Naive thymus-derived CD8-positive, alpha-beta T cell (primary cell): Measurements from ENCODE around the gene MITF. TPM values are rescaled to one million over a fixed set of nuclear protein-coding genes. Genes with fewer than 3 reads are reported as not detected.

Source experiments
- ATAC-seq, 2 donors: fragments of 150-1000 bp; cut with Tn5 transposase in 1 of 2; sonication (Bioruptor Pico), chemical (Tn5 transposase) in 1 of 2; 1 replicate in 1 of 2; 2 replicates in 1 of 2; pipeline ENCODE4 v1.10.0; 2021; ENCODE audit warnings: mild to moderate bottlenecking in 2 of 2, moderate library complexity in 2 of 2
- POLR2A ChIA-PET: fragments of 350-600 bp; sonication (Branson Sonifier 250); formaldehyde crosslinking; loops from one replicate; lab custom pipeline; 2021; ENCODE audit warnings: antibody characterized with exemption; lab: Charles Lee
- DNase-seq, 10 donors: peaks; one replicate each; pipeline versions ENCODE4 v3.0.0 to v3.0.0-alpha.2; 2020 to 2022
- H3K27ac Mint-ChIP-seq, 10 donors: one replicate each; pipeline ENCODE4 v1.8.0; 2020 to 2022; ENCODE audit warnings: mild to moderate bottlenecking in 10 of 10, mixed read lengths in 10 of 10, moderate library complexity in 4 of 10, inconsistent platforms in 1 of 10
- H3K27me3 Mint-ChIP-seq, 5 donors: one replicate each; pipeline ENCODE4 v1.8.0; 2021 to 2022; ENCODE audit warnings: mixed read lengths in 5 of 5
- H3K36me3 Mint-ChIP-seq, 3 donors: one replicate each; pipeline ENCODE4 v1.8.0; 2020 to 2022; ENCODE audit warnings: mixed read lengths in 3 of 3, mild to moderate bottlenecking in 2 of 3, inconsistent platforms in 1 of 3
- H3K4me1 Mint-ChIP-seq, 4 donors: one replicate each; pipeline ENCODE4 v1.8.0; 2021 to 2022; ENCODE audit warnings: mixed read lengths in 4 of 4
- H3K4me3 Mint-ChIP-seq, 10 donors: one replicate each; pipeline ENCODE4 v1.8.0; 2020 to 2022; ENCODE audit warnings: mild to moderate bottlenecking in 10 of 10, mixed read lengths in 10 of 10, moderate library complexity in 6 of 10, inconsistent platforms in 1 of 10
- H3K9me3 Mint-ChIP-seq, 9 donors: one replicate each; pipeline ENCODE4 v1.8.0; 2020 to 2022; ENCODE audit warnings: mixed read lengths in 9 of 9, mild to moderate bottlenecking in 3 of 9, inconsistent platforms in 1 of 9, moderate library complexity in 1 of 9
- polyA plus RNA-seq, 3 donors: library from polyadenylated mRNA; unstranded; fragments of 300-500 nt; fragmentation: Illumina TruSeq; gene quantifications; one replicate each; pipeline ENCODE4 v1.2.3, GENCODE V29; 2021
- total RNA-seq, 8 experiments: library from RNA in 2 of 8; stranded (reverse) in 2 of 8; gene quantifications; one replicate each; pipeline ENCODE4 v1.2.3 and lab custom pipeline; 2021 to 2026

MITF gene
- total and polyA plus RNA-seq, 5 experiments from 2014 or later: 0.23 to 0.33 TPM; not detected in 3

DNA sequence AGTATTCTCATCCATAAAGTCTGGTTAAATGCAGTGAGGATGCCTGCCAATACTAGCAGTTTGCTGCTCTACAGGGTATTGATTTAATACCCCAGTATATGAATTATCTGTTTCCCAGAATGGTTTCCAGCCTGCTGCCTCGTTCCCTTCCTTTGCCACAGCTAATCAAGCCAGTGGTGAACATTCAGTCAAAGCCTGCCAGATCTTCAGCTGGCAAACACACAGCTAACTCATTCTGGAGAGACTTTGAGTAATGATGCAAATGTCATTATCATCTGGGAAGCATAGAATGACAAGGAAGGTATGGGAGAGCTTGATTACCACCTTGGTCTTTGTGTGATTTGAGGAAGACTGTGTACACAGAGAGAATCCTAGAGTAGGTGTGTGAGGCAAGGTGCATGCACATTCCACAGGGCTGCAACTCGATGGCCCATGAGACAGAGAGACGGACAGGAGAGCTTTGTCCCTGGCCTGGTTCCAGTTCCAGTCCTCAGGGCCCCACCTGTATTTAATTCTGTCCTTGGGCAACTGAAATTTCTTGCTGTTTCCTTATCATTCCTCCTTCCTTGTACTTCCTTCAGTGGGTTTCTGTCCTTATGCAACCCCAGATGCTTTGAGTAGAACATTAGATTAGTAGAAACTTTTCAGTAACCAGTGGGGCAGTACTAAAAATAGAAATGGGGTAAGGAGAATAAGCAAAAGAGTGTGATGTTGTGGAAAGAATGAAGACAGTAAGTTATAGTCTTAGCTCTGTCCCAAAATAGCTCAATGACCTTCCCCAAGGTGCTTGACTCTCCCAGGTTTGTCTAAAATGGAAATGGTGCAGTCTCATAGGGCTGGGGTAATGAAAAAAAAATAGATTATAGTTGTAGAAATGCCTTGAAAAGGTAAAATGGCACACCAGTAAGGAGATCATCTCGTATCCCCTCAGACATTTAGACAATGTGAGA, 72.5 kb downstream of the MITF start:
- ATAC-seq (no peak), DNase-seq (no peak)
- H3K9me3 Mint-ChIP-seq: peaks cover 0 to 6% (median 0%) of the 10 kb centered on the region in 9 donors
- H3K27me3 Mint-ChIP-seq: peaks cover 0 to 8% (median 3%) of the 10 kb centered on the region in 5 donors
- H3K36me3 Mint-ChIP-seq: no peaks in the 10 kb centered on the region
- H3K4me3 Mint-ChIP-seq: no peak overlapping the region
- POLR2A ChIA-PET: no interaction called here
- no peaks in the 10 kb centered on the region for H3K4me1 Mint-ChIP-seq
- H3K27ac Mint-ChIP-seq: no peak overlapping the region

GRCh38 chr3:69815970-69816369, 76.7 kb downstream of the MITF start:
- Mint-ChIP-seq H3K4me3 (no peak overlapping the region), H3K27ac (no peak overlapping the region), H3K4me1 (no peaks in the 10 kb centered on the region), H3K27me3 (peaks cover 0 to 5% (median 0%) of the 10 kb centered on the region in 5 donors), H3K9me3 (no peaks in the 10 kb centered on the region), H3K36me3 (no peaks in the 10 kb centered on the region)
- POLR2A ChIA-PET: no interaction called here
- ATAC-seq (no peak), DNase-seq (no peak)

GRCh38 chr3:69817988-69818387, 78.7 kb downstream of the MITF start:
- Mint-ChIP-seq H3K9me3 (peaks cover 0 to 2% (median 0%) of the 10 kb centered on the region in 9 donors), H3K36me3 (no peaks in the 10 kb centered on the region), H3K27me3 (peaks cover 0 to 5% (median 0%) of the 10 kb centered on the region in 5 donors), H3K27ac (no peak overlapping the region), H3K4me3 (no peak overlapping the region), H3K4me1 (no peaks in the 10 kb centered on the region)
- DNase-seq: no peak
- ATAC-seq: no peak
- POLR2A ChIA-PET: no interaction called here

DNA sequence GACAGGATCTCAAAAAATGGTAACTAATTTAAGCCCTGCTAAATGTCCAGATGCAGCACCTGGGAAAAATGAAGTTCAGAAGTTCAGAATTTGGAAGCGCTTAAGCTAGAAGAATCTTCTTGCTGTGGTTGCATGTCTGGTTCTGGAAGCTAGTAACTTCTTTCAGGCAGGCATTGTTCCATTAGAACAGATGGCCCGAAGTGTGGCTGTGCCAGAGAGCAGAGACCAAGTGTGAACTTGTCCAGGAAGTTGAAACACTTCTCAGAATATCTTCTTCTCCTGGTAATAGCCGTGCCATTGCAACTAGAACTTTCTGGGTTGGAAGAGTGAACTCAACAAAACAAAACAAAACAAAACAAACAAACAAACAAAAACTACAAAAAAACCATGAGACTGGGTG, 80.0 kb downstream of the MITF start:
- Mint-ChIP-seq H3K27me3 (peaks cover 0 to 5% (median 0%) of the 10 kb centered on the region in 5 donors), H3K9me3 (peaks cover 0 to 3% (median 0%) of the 10 kb centered on the region in 9 donors), H3K36me3 (no peaks in the 10 kb centered on the region), H3K27ac (no peak overlapping the region), H3K4me1 (no peaks in the 10 kb centered on the region), H3K4me3 (no peak overlapping the region)
- DNase-seq (no peak), ATAC-seq (no peak)
- POLR2A ChIA-PET: no interaction called here

- H3K27me3 Mint-ChIP-seq: peaks cover 0 to 5% (median 2%) of the 10 kb centered on the region in 5 donors
- DNase-seq: no peak
- H3K36me3 Mint-ChIP-seq: no peaks in the 10 kb centered on the region
- H3K27ac Mint-ChIP-seq: no peak overlapping the region
- POLR2A ChIA-PET: no interaction called here
- peaks cover 0 to 3% (median 0%) of the 10 kb centered on the region in 9 donors for H3K9me3 Mint-ChIP-seq
- H3K4me3 Mint-ChIP-seq: no peak overlapping the region
- ATAC-seq: no peak
- no peaks in the 10 kb centered on the region for H3K4me1 Mint-ChIP-seq
These were observed 81.9 kb downstream of the MITF start for GRCh38 chr3:69821133-69821532.

DNA sequence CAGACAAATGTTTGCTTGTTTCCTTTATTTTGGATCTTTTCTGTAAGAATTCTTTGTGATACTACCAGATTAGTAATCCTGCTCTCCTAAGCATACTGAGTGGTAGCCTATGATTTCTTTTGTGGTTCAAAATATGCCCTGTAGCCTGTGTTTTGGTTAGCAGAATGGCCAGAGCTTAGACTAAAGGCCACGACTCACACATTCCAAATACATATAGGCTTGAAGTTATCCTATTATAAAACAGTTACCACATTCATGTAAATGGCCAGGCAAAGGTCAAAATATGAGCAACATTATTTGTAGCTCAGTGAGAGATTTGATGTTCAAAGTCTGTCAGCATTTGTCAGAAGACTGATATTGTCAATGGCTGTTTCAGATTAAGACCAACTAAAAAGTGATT, 84.5 kb downstream of the MITF start:
- Mint-ChIP-seq H3K9me3 (peaks cover 0 to 3% (median 0%) of the 10 kb centered on the region in 9 donors), H3K36me3 (no peaks in the 10 kb centered on the region), H3K27me3 (peaks cover 0 to 3% (median 0%) of the 10 kb centered on the region in 5 donors), H3K27ac (no peak overlapping the region), H3K4me1 (no peaks in the 10 kb centered on the region), H3K4me3 (no peak overlapping the region)
- POLR2A ChIA-PET: no interaction called here
- DNase-seq (no peak), ATAC-seq (no peak)

GRCh38 chr3:69825446-69825845, 86.2 kb downstream of the MITF start:
- Mint-ChIP-seq H3K27ac (no peak overlapping the region), H3K27me3 (peaks cover 0 to 3% (median 0%) of the 10 kb centered on the region in 5 donors), H3K4me1 (no peaks in the 10 kb centered on the region), H3K4me3 (no peak overlapping the region), H3K36me3 (no peaks in the 10 kb centered on the region), H3K9me3 (peaks cover 0 to 5% (median 0%) of the 10 kb centered on the region in 9 donors)
- DNase-seq: no peak
- no peak for ATAC-seq
- POLR2A ChIA-PET: no interaction called here

GRCh38 chr3:69827127-69827526, 87.9 kb downstream of the MITF start:
- Mint-ChIP-seq H3K4me1 (no peaks in the 10 kb centered on the region), H3K9me3 (peaks cover 0 to 5% (median 0%) of the 10 kb centered on the region in 9 donors), H3K27ac (no peak overlapping the region), H3K27me3 (peaks cover 0 to 3% (median 0%) of the 10 kb centered on the region in 5 donors), H3K36me3 (no peaks in the 10 kb centered on the region), H3K4me3 (no peak overlapping the region)
- ATAC-seq: no peak
- POLR2A ChIA-PET: no interaction called here
- DNase-seq: no peak

GRCh38 chr3:69828817-69829216, 89.6 kb downstream of the MITF start:
- ATAC-seq: no peak
- H3K36me3 Mint-ChIP-seq: no peaks in the 10 kb centered on the region
- POLR2A ChIA-PET: no interaction called here
- no peak for DNase-seq
- no peaks in the 10 kb centered on the region for H3K4me1 Mint-ChIP-seq
- no peak overlapping the region for H3K4me3 Mint-ChIP-seq
- H3K9me3 Mint-ChIP-seq: peaks cover 0 to 7% (median 0%) of the 10 kb centered on the region in 9 donors
- H3K27me3 Mint-ChIP-seq: peaks cover 0 to 3% (median 0%) of the 10 kb centered on the region in 5 donors
- H3K27ac Mint-ChIP-seq: no peak overlapping the region

- POLR2A ChIA-PET: no interaction called here
- no peak for ATAC-seq
- peaks cover 0 to 3% (median 0%) of the 10 kb centered on the region in 5 donors for H3K27me3 Mint-ChIP-seq
- H3K36me3 Mint-ChIP-seq: no peaks in the 10 kb centered on the region
- no peak overlapping the region for H3K27ac Mint-ChIP-seq
- H3K4me1 Mint-ChIP-seq: no peaks in the 10 kb centered on the region
- no peak for DNase-seq
- H3K9me3 Mint-ChIP-seq: peaks cover 0 to 10% (median 5%) of the 10 kb centered on the region in 9 donors
- no peak overlapping the region for H3K4me3 Mint-ChIP-seq
These were observed 90.9 kb downstream of the MITF start for GRCh38 chr3:69830147-69830546.

GRCh38 chr3:69831737-69832136, 92.5 kb downstream of the MITF start:
- Mint-ChIP-seq H3K27me3 (no peaks in the 10 kb centered on the region), H3K27ac (no peak overlapping the region), H3K4me3 (no peak overlapping the region), H3K4me1 (no peaks in the 10 kb centered on the region), H3K36me3 (no peaks in the 10 kb centered on the region), H3K9me3 (peaks cover 6 to 19% (median 10%) of the 10 kb centered on the region in 9 donors)
- ATAC-seq (no peak), DNase-seq (no peak)
- POLR2A ChIA-PET: no interaction called here

GRCh38 chr3:69833591-69833990, 94.3 kb downstream of the MITF start:
- peaks cover 6 to 19% (median 10%) of the 10 kb centered on the region in 9 donors for H3K9me3 Mint-ChIP-seq
- H3K27ac Mint-ChIP-seq: no peak overlapping the region
- POLR2A ChIA-PET: no interaction called here
- H3K4me1 Mint-ChIP-seq: no peaks in the 10 kb centered on the region
- DNase-seq: no peak
- H3K4me3 Mint-ChIP-seq: no peak overlapping the region
- peaks cover 0 to 2% (median 0%) of the 10 kb centered on the region in 5 donors for H3K27me3 Mint-ChIP-seq
- peaks cover 0 to 4% (median 0%) of the 10 kb centered on the region in 3 donors for H3K36me3 Mint-ChIP-seq
- ATAC-seq: no peak

- POLR2A ChIA-PET: no interaction called here
- DNase-seq (no peak), ATAC-seq (no peak)
- Mint-ChIP-seq H3K27me3 (peaks cover 0 to 5% (median 0%) of the 10 kb centered on the region in 5 donors), H3K4me3 (no peak overlapping the region), H3K27ac (no peak overlapping the region), H3K36me3 (peaks cover 0 to 4% (median 0%) of the 10 kb centered on the region in 3 donors), H3K9me3 (peaks cover 6 to 19% (median 10%) of the 10 kb centered on the region in 9 donors), H3K4me1 (no peaks in the 10 kb centered on the region)
These were observed 99.0 kb downstream of the MITF start for GRCh38 chr3:69838217-69838616.
